ENCODE results near the gene NID1.

Gene NID1

GRCh38 chr1:236020359-236021219 is 44.3 kb downstream of the NID1 start:
- no peak for DNase-seq (ENCODE audit: low read depth)
- H3K4me3 ChIP-seq (ENCODE audit: low read depth, low read length): no peak overlapping the region
- TF ChIP-seq, protein P1, sequence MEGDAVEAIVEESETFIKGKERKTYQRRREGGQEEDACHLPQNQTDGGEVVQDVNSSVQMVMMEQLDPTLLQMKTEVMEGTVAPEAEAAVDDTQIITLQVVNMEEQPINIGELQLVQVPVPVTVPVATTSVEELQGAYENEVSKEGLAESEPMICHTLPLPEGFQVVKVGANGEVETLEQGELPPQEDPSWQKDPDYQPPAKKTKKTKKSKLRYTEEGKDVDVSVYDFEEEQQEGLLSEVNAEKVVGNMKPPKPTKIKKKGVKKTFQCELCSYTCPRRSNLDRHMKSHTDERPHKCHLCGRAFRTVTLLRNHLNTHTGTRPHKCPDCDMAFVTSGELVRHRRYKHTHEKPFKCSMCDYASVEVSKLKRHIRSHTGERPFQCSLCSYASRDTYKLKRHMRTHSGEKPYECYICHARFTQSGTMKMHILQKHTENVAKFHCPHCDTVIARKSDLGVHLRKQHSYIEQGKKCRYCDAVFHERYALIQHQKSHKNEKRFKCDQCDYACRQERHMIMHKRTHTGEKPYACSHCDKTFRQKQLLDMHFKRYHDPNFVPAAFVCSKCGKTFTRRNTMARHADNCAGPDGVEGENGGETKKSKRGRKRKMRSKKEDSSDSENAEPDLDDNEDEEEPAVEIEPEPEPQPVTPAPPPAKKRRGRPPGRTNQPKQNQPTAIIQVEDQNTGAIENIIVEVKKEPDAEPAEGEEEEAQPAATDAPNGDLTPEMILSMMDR (IDR thresholded peaks at IDR 0.05; ENCODE audit: insufficient read depth, low read depth, low read length, missing control alignments): no peak

GRCh38 chr1:236018885-236019453 is 45.9 kb downstream of the NID1 start:
- DNase-seq (ENCODE audit: low read depth): no peak
- no peak overlapping the region for H3K4me3 ChIP-seq (ENCODE audit: low read depth, low read length)
- TF ChIP-seq, protein P1 (IDR thresholded peaks at IDR 0.05; ENCODE audit: insufficient read depth, low read depth, low read length, missing control alignments): no peak

DNA sequence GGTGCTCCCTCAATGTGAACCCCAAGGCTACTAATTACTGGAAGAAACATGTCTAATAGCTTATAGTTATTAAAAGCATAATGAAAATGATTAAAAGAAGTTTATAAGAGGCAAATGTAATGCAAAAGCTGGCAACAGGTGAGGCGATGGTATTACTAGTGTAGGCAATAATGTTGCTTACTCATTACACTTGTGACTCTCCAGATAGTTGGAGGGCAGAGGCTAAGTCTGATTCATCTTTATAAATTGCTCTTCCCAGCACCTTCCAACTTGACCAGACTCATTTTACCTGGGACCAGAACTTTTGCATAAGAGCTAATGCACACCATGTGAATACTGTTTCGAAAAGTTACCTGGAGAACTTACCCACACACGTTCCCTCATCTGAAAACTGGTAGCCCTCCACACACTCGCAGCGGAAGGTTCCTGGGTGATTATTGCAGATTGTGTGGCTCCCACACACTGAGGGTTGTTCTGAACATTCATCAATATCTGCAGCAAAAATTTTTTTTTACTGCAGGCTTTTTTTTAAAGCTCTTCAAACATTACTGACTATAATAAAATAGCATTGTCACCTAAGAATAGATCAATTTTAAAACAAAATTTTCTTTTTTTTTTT is 48.0 kb downstream of the NID1 start:
- TF ChIP-seq, protein P1 (IDR thresholded peaks at IDR 0.05; ENCODE audit: insufficient read depth, low read depth, low read length, missing control alignments): no peak
- DNase-seq (ENCODE audit: low read depth): no peak
- no peak overlapping the region for H3K4me3 ChIP-seq (ENCODE audit: low read depth, low read length)

- TF ChIP-seq, protein P1 (IDR thresholded peaks at IDR 0.05; ENCODE audit: insufficient read depth, low read depth, low read length, missing control alignments): no peak
- H3K4me3 ChIP-seq (ENCODE audit: low read depth, low read length): no peak overlapping the region
- DNase-seq (ENCODE audit: low read depth): no peak
Observed at GRCh38 chr1:236016083-236016482, 48.8 kb downstream of the NID1 start.

- no peak overlapping the region for H3K4me3 ChIP-seq (ENCODE audit: low read depth, low read length)
- DNase-seq (ENCODE audit: low read depth): no peak
- TF ChIP-seq, protein P1 (IDR thresholded peaks at IDR 0.05; ENCODE audit: insufficient read depth, low read depth, low read length, missing control alignments): no peak
Observed at GRCh38 chr1:236015539-236015938, 49.4 kb downstream of the NID1 start.

DNA sequence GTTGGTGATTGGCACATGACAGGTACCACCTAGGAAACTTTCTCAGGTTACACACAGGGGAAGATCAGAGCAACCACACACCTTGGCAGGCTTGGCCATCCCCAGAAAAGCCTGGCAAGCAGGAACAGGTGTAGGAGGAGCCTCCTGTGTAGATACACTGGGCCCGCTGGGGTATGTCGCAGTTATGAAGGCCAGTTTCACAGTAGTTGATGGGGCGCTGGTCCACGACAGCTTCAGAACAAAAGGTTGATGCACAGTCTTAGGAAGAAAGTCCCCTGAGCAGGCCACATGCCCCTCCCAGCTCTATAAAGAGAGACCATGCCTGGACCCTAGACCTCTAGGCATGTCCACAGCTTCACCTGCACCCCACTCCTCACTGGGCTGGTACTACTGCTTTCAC is 51.6 kb downstream of the NID1 start:
- no peak overlapping the region for H3K4me3 ChIP-seq (ENCODE audit: low read depth, low read length)
- TF ChIP-seq, protein P1 (IDR thresholded peaks at IDR 0.05; ENCODE audit: insufficient read depth, low read depth, low read length, missing control alignments): no peak
- no peak for DNase-seq (ENCODE audit: low read depth)

All from GM12865 (cell line).